Measurements from ENCODE around the gene ARRDC4. TPM values are rescaled to one million over a fixed set of nuclear protein-coding genes. Genes with fewer than 3 reads are reported as not detected.

Gene ARRDC4
- total and polyA plus RNA-seq, 2 of the 8 experiments (the other 6 are each of a cell fraction or from before 2014, with no cell fraction given) = 3.5 to 3.8 TPM

GRCh38 chr15:97998307-97999071 is 38.0 kb downstream of the ARRDC4 start:
- POLR2A ChIA-PET (ENCODE audit: partially characterized antibody) = no interaction called here
- TF ChIP-seq CHD1 (IDR thresholded peaks at IDR 0.05; ENCODE audit: low read depth, low read length) (no peak), BRCA1 (IDR thresholded peaks at IDR 0.05; ENCODE audit: low read depth, low read length) (no peak), TAF1 (IDR thresholded peaks at IDR 0.05; ENCODE audit: low read depth, low read length) (no peak), RAD21 (IDR thresholded peaks at IDR 0.05 in 1 of 2, conservative IDR thresholded peaks at IDR 0.05 in 1 of 2; ENCODE audit: low read depth in 2 of 2, low read length in 2 of 2) (no peak), BACH1 (IDR thresholded peaks at IDR 0.05; ENCODE audit: low read length) (no peak), CTBP2 (IDR thresholded peaks at IDR 0.05; ENCODE audit: borderline replicate concordance, insufficient read depth, insufficient read length, low read length) (no peak)
- TF ChIP-seq, protein P1, sequence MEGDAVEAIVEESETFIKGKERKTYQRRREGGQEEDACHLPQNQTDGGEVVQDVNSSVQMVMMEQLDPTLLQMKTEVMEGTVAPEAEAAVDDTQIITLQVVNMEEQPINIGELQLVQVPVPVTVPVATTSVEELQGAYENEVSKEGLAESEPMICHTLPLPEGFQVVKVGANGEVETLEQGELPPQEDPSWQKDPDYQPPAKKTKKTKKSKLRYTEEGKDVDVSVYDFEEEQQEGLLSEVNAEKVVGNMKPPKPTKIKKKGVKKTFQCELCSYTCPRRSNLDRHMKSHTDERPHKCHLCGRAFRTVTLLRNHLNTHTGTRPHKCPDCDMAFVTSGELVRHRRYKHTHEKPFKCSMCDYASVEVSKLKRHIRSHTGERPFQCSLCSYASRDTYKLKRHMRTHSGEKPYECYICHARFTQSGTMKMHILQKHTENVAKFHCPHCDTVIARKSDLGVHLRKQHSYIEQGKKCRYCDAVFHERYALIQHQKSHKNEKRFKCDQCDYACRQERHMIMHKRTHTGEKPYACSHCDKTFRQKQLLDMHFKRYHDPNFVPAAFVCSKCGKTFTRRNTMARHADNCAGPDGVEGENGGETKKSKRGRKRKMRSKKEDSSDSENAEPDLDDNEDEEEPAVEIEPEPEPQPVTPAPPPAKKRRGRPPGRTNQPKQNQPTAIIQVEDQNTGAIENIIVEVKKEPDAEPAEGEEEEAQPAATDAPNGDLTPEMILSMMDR (IDR thresholded peaks at IDR 0.05; ENCODE audit: control extremely low read depth in 1 of 3, insufficient read depth in 1 of 3, low read depth in 1 of 3, low read length in 3 of 3) = no peak
- TF ChIP-seq, protein P2, sequence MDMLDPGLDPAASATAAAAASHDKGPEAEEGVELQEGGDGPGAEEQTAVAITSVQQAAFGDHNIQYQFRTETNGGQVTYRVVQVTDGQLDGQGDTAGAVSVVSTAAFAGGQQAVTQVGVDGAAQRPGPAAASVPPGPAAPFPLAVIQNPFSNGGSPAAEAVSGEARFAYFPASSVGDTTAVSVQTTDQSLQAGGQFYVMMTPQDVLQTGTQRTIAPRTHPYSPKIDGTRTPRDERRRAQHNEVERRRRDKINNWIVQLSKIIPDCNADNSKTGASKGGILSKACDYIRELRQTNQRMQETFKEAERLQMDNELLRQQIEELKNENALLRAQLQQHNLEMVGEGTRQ (IDR thresholded peaks at IDR 0.05; ENCODE audit: low read length) = no peak

More at GRCh38 chr15:97998307-97999071, 38.0 kb downstream of the ARRDC4 start:
- Histone ChIP-seq H2BK15ac (ENCODE audit: low read length) (no peak overlapping the region), H3K9ac (replicated peaks in 1 of 4; ENCODE audit: extremely low read depth in 1 of 4, low read depth in 3 of 4, low read length in 3 of 4) (no peak overlapping the region), H3K14ac (ENCODE audit: insufficient read length) (no peak overlapping the region), H3K79me2 (ENCODE audit: control insufficient read depth in 1 of 2, insufficient read depth in 2 of 2, low read length in 2 of 2) (peaks cover 0 to 9% of the 10 kb centered on the region in 2 experiments; a peak in 2 of 4 replicates), H3K79me1 (ENCODE audit: low read depth, low read length) (no peaks in the 10 kb centered on the region; the same call in 1 of the 2 replicates), H3K27ac (ENCODE audit: low read depth, low read length) (no peak overlapping the region), H3K4ac (replicated peaks; ENCODE audit: insufficient read length, low read depth, low read length) (no peak overlapping the region), H3K18ac (ENCODE audit: extremely low read depth, low read length) (no peak overlapping the region), H4K20me1 (replicated peaks in 1 of 2; ENCODE audit: control insufficient read depth in 1 of 2, insufficient read depth in 2 of 2, low read length in 2 of 2) (peaks cover 0 to 18% of the 10 kb centered on the region in 2 experiments), H3K4me2 (ENCODE audit: insufficient read depth in 1 of 2, low read depth in 2 of 2, low read length in 2 of 2) (no peak overlapping the region), H3K23ac (ENCODE audit: insufficient read length) (no peak overlapping the region), H3K9me3 (ENCODE audit: insufficient read depth in 2 of 2, low read depth in 1 of 2, low read length in 1 of 2) (peaks cover 0 to 10% of the 10 kb centered on the region in 2 experiments; a peak in 2 of 4 replicates), H2BK120ac (replicated peaks; ENCODE audit: low read depth, low read length) (no peak overlapping the region), H3K4me3 (ENCODE audit: extremely low read depth in 1 of 4, insufficient read depth in 2 of 4, low read depth in 3 of 4, low read length in 4 of 4) (no peak overlapping the region), H2AK5ac (ENCODE audit: low read depth, low read length) (no peak overlapping the region), H4K91ac (replicated peaks; ENCODE audit: insufficient read length, low read length) (no peak overlapping the region), H4K8ac (ENCODE audit: extremely low read depth, insufficient read depth, low read length) (no peak overlapping the region), H3K27me3 (replicated peaks in 1 of 4; ENCODE audit: control insufficient read depth in 3 of 4, extremely low read depth in 1 of 4, insufficient read depth in 3 of 4, low read length in 3 of 4) (no peaks in the 10 kb centered on the region; a peak in 1 of 7 replicates), H3K4me1 (replicated peaks in 1 of 4; ENCODE audit: control insufficient read depth in 3 of 4, insufficient read depth in 4 of 4, low read length in 3 of 4) (no peaks in the 10 kb centered on the region), H3K36me3 (ENCODE audit: control insufficient read depth in 2 of 4, insufficient read depth in 4 of 4, low read length in 3 of 4) (no peaks in the 10 kb centered on the region; a peak in 1 of 8 replicates), H2BK5ac (ENCODE audit: low read depth, low read length) (no peak overlapping the region), H2BK20ac (ENCODE audit: low read length) (no peak overlapping the region), H3K23me2 (ENCODE audit: low read depth, low read length) (peaks cover 20% of the 10 kb centered on the region; the same call in 1 of the 2 replicates), H2BK12ac (ENCODE audit: low read depth, low read length) (no peak overlapping the region), H2AFZ (ENCODE audit: low read length) (no peak overlapping the region), H3K56ac (replicated peaks; ENCODE audit: insufficient read length, low read depth, low read length) (no peak overlapping the region), H4K5ac (ENCODE audit: insufficient read length, low read depth, low read length) (no peak overlapping the region)
- 98% methylated on average over 5 of the region's 5 CpGs; no CpG with 5 or more reads in 1 of the 2 experiments for WGBS, 2 experiments (ENCODE audit: extremely low coverage in 1 of 2, insufficient coverage in 1 of 2, insufficient read length in 1 of 2, insufficient replicate concordance in 2 of 2, low coverage in 1 of 2, low lambda C conversion rate in 2 of 2, missing lambda C conversion rate in 1 of 2)
- CTCF ChIA-PET (ENCODE audit: partially characterized antibody) = interaction anchor here (1.0 to 2.8 kb wide), 5 partner anchors 15 to 313 kb away, joined by 3 to 9 read pairs (median 4); no protein-coding TSS in a partner anchor
- FAIRE-seq = no peak
- no peak for DNase-seq (ENCODE audit: low read depth in 1 of 2, low spot score in 2 of 2)

All from H1 (cell line).